ENCODE data around the gene HIPK2.

The HIPK2 gene

DNA sequence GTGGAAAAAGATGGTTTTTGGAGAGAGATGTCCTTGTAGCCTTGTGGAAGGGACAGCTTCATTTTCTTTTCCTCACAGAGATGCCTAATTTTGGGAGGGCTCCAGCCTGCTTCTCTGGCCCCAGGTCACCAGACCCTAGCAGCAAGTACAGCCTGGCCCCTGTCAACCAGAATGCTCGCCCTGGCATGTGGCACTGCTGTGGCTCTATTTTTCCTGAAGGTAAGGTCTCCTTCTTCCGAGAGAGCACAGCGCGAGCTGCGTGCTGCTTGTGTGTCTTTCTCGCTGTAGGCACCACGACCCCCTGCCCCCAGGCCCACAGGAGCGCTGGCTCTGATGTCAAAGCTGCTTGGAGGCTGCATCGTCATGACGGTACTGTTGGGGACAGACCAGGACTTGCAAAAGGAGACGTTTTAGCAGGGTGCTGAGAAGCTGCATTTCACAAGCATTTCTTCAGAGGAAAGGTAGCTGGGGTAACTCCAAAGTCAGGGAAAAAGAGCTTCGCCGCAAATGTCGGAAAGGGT is 195.6 kb downstream of the HIPK2 start:
- DNase-seq: no peak

DNA sequence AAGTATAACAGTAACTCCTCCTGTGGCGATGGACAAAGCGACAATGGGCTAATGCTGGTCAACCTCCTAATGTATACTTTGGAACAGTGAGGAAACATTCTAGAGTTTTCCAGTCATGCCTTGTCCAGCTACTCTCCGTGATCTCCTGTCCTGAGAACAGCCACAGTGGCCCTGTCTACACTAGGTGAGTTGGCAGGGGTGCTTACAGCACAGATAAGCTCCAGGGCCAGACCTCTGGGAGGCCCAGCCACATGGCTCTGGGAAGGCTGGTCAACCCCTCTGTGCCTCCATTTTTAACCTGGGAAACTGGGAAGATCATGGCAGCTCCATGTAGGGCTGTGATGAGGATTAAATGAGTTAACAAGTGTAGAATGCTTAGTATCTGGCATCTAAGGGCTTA is 197.4 kb downstream of the HIPK2 start:
- DNase-seq: no peak

DNA sequence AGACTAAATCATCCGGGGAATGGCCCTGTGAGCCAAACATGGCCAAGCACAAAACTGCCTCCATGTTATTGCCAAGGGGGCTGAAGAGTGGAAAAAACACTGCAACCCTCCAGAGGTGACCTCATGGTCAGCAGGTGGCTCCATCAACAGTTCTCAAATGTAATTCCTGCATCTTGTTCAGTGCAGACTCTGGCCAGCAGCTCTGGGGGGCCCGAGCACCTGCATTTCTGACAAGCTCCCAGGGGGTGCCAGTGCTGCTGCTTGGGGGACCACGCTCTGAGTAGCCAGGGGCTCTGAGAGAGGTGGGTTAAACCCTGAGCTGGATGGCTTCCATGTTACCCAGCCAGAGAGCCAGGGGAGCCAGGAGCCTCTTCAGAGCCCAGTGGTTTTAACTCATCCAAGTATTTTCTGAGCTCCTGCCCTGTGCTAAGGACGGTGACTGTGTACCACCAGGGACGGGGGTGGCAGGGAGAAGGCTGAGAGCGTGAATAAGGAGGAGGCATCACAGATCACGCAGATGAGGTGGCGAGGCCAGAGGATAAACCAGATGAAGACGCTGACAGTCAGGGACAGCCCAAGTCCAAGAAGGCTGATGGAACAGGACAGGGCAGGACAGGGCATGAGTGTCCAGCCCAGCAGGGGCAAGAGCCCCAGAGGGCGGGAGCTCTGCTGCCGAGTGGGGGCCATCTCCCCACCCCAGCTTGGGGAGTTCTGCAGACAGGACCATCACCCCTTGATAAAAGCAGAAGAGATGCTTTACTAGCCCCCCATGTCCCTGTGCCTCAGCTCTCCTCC is 201.4 kb downstream of the HIPK2 start:
- DNase-seq: no peak

DNA sequence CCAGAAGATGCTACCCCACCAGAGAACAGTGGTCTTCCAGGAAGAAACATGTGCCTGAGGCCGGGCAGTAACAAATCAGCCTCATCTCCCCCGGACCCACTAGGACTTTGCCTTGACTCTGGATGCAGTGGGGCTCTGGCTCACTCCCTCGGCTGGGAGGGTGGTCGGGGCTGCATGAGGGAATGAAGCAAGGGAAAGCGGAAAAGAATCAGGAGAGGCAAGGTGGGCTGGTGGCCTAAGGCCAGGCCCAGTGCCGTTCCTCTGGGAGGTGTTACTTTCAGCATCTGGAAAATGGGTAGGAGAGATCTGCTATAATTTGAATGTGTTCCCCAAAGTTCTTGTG is 202.5 kb downstream of the HIPK2 start:
- no peak for DNase-seq

DNA sequence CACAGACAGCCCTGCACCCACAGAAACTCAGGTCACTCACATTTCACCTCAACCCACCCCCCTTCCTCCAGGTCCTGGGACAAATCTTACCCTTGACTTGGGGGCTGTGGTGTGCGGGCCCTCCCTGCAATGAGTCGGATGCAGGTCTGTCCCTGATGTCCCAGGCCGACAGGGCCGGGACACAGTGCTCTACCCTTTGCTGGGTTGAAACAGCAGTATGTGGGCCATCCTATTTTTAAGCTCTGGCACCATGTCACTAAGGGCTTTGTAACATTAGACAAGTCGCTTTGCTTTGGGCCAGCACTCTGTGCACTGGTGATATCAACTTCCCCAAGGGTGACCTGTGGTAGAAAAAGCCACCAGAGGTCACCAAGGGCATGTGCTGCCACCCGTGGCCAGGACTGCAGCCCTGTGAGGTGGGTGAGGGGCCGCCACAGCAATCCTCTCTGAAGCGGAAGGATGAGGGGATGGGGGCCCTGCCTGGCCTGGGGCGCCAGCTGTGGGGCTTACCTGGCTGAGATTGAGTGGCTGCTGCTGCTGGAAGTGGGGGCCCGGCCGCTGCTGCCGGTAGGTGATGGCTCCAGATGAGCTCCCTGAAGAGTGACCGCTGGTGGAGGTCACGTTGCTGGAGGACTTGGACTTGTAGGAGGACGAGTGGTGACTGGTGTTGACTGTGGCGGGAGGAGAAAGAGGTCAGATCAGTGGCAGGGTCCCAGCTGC is 203.0 kb downstream of the HIPK2 start:
- no peak for DNase-seq

DNA sequence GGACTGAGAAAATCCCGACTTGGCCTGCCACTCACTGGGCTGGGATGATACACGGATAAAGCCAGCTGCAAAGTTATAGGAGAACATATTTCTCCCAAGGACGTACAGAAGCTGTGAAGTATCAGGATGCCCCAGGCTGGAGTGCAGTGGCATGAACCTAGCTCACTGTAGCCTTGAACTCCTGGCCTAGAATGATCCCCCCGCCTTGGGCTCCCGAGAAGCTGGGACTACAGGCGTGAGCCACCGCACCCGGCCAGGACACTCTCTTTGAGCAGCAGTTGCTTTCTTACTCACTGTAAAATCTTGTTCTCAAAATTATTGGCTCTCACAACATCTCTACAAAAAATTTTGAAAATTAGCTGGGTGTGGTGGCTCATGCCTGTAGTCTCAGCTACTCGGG is 203.9 kb downstream of the HIPK2 start:
- DNase-seq: no peak

DNA sequence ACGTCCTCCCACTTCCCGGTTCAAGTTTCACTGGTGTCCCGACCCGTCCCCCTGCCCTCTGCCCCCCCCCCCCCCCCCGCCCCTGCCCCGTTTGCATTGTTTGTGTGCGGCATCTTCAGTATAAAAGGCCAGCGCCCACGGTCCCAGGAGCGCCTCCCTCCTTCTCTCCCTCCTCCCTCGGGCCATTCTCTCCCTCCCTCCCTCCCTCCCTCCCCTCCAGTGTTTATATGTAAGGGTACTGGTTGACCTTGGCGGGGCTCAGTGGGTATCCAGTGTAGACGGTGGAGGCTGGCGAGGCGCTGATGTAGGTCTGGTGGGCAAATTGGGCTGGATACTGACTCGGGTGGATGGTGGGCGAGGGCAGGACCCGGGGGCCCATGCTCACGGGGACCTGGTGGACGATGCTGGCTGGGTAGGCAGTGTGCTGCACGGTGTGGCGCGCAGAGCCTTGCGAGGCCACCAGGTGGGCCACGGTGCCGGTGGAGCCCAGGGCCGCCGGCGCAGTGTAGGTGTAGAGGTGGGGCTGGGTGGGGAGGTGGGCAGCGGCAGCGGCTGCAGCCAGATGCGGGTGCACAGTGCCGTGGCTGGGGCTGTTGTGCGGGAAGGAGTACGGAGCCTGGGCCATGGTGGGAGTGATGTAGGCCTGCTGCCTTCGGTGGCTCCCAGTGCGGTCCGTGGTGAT is 205.0 kb downstream of the HIPK2 start:
- no peak for DNase-seq

DNA sequence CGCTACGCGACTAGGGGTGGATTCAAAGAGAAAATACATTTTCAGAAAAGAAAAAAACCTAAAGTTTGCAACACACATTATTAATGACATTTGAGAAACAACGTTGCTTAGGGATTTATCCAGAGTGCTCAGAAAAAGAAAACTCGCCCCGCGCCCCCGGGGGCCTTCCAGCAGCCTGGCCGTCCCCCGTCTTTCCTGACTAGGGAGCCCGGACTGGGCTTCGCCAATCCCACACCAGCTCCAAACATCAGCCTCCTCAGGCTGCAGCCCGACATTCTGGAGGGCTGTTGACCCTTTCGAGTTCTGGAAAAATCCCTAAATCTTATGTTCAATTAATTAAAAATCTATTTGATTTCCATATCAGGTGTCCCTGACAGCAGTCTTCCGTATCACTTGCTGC is 205.7 kb downstream of the HIPK2 start:
- DNase-seq: no peak

DNA sequence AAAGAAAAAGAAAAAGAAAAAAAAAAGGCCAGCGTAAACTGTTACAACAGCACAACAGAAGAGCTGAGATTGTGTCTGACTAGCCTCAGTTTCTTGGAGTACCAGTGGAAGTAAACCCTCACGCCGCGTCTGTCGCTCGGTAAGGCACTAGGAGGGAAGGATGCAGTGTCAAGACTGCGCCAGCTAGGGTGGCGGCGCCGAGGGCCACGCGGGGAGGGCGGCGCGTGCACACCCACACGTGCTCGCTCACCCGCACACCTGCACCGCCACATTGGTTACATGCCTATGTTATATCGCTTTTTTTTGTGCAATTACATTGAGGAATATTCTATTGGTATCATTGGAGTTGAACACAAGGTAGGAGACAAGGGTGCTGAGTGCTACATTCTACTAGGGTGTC is 206.1 kb downstream of the HIPK2 start:
- no peak for DNase-seq

DNA sequence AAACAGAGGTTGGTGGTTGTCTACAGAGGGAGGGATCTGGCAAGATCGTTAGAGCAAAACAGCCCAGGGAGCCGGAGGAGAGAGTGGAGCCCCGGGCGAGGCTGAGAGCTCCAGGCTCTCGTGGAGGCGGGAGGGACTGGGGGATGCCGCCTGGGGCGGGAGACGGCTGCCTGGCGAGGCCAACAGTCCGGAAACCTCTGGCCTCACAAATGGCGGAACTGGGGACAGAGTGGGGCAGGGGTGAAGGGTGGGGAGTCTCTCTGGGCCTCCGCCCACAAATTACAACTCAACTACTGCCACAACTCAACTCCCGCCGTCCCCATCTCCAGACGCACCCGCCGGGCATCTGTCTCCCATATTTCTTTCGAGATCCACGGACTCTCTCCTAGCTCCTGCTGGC is 206.6 kb downstream of the HIPK2 start:
- no peak for DNase-seq

DNA sequence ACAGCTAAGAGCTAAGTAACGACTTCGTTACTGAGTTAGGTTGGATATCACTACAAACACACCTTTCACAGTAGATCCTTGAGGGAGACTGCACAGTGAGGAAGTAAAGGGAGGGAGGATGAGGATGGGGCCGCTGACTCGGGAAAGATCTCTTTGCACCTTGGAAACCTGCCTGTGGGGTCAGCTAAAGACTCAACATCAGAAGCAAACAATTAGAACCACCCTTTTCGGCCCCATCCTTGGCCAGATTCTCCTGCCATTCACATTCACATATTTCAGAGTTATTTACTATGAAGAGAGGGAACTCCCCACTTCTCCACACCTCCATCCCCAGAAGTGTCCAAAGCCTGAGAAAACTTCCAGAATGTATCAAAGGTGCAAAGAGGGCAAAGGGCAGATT is 207.2 kb downstream of the HIPK2 start:
- no peak for DNase-seq

DNA sequence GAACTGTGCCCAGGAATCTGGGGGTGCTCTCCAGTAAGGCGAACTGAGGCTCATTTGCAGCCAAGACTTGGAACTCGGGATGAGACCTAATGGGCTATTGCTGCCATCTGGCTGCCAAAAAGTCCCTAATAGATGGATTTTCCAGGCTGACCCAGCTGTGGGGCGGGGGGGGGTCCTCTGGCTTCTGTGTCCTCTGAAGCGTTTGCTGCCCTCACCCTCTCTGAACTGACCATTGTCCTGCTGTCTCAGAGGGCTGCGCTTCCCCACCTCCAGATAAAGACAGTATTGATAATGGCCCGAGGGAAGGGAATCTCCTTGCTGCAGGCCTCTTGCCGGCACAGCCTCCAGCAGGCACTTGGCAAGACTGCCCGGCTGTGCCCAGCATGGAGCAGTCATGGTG is 207.7 kb downstream of the HIPK2 start:
- DNase-seq: no peak

DNA sequence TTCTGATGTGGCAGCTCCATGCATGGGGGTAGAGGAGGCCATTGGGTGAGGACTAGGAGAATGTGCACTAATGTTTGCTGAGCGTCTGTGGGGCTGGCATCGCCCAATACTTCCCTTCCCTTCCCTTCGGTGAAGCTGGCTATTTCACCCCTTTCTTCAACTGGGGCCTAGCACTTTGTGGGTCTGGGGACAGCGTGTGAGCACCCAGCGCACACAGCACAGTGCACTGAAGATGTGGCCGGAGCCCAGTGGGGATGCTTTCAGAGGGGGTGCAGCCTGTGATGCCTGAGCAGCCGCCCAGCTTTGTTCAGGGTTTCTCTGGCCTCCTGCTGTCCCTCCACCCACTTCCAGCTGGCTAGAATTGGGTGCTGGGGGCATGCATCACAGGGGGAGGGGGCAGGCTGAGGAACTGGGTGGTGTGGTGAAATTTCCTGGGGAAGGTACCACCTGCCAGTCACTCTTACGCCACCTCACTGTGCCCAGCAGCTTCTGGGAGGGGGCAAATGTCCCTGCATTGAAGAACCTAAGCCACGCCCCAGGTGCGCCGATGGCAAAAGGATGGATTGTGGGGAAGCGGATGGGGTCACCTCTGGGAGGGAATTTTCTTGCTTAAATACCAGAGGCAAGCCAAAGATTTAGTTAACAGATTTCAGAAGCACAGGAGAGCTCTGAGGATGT is 208.8 kb downstream of the HIPK2 start:
- no peak for DNase-seq

DNA sequence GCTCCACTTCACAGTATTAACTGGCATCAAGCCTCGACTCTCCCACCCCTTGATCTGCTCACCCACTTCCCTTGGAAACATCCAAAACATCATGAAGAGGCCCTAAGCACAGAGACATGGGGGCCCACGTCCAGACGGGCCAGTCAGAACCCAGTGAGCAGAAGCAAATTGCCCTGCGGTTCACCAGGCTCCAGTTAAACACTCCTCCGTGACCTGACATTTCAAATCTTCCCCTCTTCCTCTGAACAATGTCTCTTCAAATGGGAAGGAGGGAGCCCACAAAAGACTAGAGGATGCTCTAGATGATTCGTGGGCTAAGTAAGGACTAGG is 209.5 kb downstream of the HIPK2 start:
- no peak for DNase-seq

DNA sequence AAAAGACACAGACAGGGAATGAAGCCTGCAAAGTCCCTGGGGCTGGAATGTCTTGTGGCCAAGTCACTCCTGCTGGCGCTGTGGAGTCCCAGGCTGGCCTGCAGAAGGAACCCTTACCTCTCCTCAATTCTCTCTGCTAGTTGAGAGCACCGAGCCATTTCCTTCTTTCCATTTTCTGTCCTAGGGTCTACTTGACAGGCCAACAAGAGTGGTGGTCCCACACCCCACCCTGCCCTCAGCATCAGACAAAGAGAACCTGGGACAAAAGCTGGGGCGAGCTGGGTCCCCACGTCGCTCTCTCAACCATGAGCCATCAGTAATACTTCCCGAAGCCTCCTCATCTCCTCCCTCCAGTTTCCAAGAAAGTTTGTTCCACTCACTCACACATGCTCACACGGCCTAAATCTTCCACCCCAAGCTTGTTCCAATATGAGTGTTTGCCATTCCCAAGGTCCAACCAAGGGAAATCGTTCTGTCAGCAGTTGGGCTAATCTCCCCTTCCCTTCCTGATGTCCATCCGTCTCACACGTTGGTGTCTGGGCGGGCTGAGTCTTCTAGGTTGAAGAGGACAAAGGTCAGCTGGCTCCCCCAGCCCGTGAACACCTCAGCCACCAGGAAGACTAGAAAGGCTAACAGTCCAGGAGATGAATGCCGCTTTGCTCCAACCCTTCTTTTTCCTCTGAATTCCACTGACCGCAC is 210.0 kb downstream of the HIPK2 start:
- DNase-seq: no peak

DNA sequence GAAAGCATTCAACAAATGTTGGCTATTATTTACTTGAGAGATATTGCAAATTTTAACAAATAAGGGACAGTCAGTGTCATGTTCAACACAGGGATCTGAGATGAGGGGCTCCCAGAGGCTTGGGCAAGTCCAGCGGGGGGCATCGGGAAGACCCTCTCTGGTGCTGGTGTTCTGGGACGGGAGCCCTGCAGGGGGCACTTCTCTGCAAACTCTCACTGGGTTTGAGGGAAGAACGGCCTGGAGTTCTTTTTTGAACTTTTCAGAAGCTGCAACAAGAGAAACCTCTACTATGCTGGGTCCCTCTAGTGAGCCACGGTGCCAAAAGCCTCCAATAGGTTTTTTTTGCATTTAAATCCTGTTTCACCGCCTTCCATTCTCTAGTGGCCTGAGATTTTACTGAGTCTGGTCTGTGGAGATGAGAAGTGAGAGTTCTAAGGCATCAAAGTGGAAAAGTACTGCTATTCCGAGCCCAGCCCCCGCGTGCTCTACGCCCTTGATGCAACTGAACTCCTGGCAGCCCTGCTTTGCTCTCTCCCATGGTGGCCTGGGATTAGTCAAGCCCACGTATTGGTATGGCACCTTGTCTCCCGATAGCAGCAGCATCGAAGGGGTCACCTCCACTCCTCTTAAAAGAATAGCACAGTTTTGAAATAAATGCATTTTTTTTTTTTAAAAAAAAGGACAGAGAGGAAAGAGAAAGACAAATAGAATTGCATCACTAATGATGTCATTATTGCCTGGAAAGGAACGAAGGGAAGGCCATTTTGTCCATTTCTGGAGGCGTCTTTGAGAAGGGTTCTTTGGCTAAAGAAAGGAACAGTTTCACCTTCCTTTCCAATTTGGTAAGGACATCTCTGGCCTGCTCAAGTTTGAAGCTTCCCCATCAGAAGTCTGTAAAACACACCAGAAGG is 210.8 kb downstream of the HIPK2 start:
- no peak for DNase-seq

DNA sequence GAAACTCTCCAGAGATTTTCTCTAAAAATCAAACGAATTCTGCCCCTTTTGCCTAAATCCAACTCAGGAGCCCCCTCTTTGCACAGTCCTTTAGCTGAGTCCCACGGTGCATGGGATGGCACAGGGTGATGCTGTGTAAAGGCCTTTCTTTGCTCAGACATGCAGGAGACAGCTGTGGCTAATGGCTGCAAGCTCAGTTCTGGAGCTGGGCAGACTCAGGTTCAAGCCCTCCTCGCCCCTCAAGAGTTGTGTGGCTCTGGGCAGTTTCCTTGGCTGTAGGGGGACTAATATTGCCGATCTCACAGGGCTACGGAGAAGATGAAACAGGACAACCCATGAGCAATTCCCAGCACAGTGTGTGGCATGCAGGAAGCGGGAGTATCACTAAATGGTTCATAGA is 211.7 kb downstream of the HIPK2 start:
- no peak for DNase-seq

DNA sequence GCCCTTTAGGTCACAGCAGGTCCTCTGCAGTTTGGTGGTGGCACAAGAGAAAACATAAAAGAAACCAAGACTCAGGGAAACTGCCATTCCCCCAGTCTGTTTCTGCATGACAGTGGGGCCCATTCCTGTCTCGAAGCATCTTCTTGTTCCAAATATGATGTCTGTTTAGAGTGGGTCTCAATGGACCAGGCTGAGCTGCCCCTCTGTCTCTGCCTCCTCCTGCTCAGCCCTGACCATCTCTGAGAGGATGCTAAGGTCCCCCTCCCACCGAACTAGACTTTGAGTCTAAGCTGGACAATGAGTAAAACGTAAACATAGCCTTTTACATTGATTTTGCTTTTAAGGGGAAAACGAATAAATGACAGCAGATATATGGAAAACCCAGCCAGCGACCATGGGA is 213.9 kb downstream of the HIPK2 start:
- DNase-seq: no peak

DNA sequence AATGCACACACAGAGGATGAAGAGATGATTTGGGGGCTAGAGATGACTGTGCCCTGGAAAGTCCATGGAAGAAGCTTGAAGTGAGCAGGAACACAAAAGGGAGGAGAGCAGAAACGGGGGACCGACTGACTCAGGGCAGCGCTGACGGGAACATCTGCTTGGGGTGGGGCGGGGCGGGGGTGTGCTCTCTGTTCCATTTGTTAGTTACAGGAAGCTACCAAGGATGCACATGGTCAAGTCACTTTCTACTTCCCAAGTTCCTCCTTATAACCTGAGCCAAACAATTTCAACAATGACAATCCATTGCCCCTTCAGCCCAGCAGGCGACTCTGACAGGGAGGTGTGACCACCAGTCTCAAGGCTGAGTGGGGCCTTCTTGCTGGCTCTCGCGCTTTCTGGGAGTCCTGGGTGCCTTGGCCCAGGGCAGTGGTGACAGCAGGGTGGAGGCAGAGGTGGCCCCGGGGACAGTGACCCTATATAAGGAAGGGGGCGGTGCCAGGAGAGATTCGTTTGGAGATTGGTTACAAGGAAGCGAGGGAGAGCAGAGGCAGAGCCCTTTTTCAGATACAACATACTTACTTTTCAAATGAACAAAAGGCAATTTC is 214.7 kb downstream of the HIPK2 start:
- DNase-seq: no peak

DNA sequence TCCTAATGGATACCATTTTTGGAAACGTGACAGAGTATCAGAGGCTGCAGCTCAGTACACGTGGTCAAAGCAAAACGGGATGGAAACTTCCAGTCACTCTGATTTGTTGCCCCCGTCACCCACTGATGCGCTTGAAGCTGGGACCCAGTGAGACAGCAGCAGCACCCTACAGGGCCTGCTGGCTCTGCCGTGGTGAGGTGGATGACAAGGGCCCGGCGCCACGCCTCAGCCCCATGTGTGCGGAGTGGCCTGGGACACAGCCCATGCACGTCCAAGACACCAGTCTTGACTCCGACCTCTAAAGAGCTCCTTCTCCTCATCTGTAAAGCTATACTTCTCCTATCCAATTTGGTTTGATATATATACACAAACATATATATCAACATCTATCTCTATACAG is 215.3 kb downstream of the HIPK2 start:
- DNase-seq: no peak

DNA sequence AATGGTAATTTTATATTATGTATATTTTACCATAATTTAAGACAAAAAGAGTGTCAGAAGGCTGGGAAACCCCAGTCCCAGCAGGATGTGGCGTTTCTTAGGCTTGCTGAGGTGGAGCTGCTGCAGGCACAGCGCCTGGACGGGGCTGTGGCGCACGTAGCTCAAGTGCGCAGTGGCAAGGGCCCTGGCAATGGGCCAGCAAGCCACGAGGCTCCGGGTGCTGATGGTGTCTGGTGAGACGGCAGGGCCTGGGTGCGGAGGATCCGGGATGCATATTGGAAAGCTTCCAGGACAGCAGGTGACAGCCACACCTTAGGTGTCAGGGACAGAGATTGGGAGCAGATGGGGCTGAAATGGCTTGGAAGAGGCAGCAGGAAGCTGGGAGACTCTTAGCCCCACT is 217.1 kb downstream of the HIPK2 start:
- DNase-seq: no peak

All from hematopoietic multipotent progenitor cell treated with erythropoietin and hydrocortisone succinate and interleukin-3 and kit ligand, for 6 days (in vitro differentiated cells).